ENCODE results near the gene BTNL8. TPM values are rescaled to one million over a fixed set of nuclear protein-coding genes. Genes with fewer than 3 reads are reported as not detected.

BTNL8 gene
- total RNA-seq, 4 donors from 2014 or later: 19.7 to 156 (median 59.0) TPM

DNA sequence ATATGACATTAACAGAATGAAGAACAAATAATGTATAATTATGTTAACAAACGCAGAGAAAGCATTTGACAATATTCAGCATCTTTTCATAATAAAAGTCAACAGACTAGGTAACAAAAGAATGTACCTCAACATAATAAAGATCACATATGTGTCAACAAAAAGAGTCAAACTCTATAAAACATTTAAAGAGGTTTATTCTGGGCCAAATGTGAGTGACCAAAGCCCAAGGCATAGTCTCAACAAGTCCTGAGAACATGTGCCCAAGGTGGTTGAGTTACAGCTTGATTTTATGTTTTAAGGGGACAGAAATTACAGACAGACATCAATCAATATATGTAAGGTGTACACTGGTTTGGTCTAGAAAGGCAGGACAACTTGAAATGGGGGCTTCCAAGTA is 19.4 kb downstream of the BTNL8 start:
- Histone ChIP-seq H3K9me3 (peaks cover 7 to 8% of the 10 kb centered on the region in 2 donors), H3K27me3 (no peaks in the 10 kb centered on the region), H3K27ac (no peak overlapping the region), H3K4me1 (no peaks in the 10 kb centered on the region), H3K4me3 (no peak overlapping the region), H3K36me3 (no peaks in the 10 kb centered on the region)
- TF ChIP-seq POLR2A (IDR thresholded peaks at IDR 0.05) (no peak), POLR2AphosphoS5 (IDR thresholded peaks at IDR 0.05) (no peak), EP300 (IDR thresholded peaks at IDR 0.05; ENCODE audit: low read depth) (no peak)
- TF ChIP-seq, protein P1, sequence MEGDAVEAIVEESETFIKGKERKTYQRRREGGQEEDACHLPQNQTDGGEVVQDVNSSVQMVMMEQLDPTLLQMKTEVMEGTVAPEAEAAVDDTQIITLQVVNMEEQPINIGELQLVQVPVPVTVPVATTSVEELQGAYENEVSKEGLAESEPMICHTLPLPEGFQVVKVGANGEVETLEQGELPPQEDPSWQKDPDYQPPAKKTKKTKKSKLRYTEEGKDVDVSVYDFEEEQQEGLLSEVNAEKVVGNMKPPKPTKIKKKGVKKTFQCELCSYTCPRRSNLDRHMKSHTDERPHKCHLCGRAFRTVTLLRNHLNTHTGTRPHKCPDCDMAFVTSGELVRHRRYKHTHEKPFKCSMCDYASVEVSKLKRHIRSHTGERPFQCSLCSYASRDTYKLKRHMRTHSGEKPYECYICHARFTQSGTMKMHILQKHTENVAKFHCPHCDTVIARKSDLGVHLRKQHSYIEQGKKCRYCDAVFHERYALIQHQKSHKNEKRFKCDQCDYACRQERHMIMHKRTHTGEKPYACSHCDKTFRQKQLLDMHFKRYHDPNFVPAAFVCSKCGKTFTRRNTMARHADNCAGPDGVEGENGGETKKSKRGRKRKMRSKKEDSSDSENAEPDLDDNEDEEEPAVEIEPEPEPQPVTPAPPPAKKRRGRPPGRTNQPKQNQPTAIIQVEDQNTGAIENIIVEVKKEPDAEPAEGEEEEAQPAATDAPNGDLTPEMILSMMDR (IDR thresholded peaks at IDR 0.05): no peak
- WGBS, 2 donors (ENCODE audit: low coverage in 1 of 2): 60 to 74% methylated on average over 1 of the region's 1 CpG
- in situ Hi-C loops (cut with MboI; ENCODE audit: low pct_ligation_motif_present in 1 of 4, low pct_unique_long_range_greater_than_20kb in 1 of 4, low sequenced_read_pairs in 3 of 4): no loop called here
- DNase-seq: no peak
- intact Hi-C loops (cut with DNase I; ENCODE audit: low total_unique reads): no loop called here

DNA sequence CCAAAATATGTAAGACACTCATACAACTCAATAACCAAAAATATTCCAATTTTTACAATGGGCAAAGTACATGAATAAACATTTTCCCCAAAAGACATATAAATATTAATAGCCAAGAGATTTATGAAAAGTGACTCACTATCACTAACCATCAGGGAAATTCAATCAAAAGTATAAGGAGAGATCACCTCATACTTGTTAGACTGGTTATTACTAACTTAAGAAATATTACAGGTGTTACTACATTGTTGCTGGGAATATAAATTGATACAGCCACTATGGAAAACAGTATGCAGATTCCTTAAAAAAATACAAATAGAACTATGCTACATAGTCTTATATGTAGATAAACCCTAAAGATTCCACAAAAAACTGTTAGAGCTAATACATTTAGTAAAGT is 21.8 kb downstream of the BTNL8 start:
- Histone ChIP-seq H3K27me3 (no peaks in the 10 kb centered on the region), H3K9me3 (peaks cover 9 to 23% of the 10 kb centered on the region in 2 donors), H3K27ac (no peak overlapping the region), H3K4me3 (no peak overlapping the region), H3K4me1 (no peaks in the 10 kb centered on the region), H3K36me3 (no peaks in the 10 kb centered on the region)
- in situ Hi-C loops (cut with MboI; ENCODE audit: low pct_ligation_motif_present in 1 of 4, low pct_unique_long_range_greater_than_20kb in 1 of 4, low sequenced_read_pairs in 3 of 4): no loop called here
- no peak for DNase-seq
- TF ChIP-seq POLR2A (IDR thresholded peaks at IDR 0.05): no peak
- no peak for TF ChIP-seq EP300 (IDR thresholded peaks at IDR 0.05; ENCODE audit: low read depth)
- TF ChIP-seq, protein P1 (IDR thresholded peaks at IDR 0.05): no peak
- TF ChIP-seq POLR2AphosphoS5 (IDR thresholded peaks at IDR 0.05): no peak
- intact Hi-C loops (cut with DNase I; ENCODE audit: low total_unique reads): no loop called here

- in situ Hi-C loops (cut with MboI; ENCODE audit: low pct_ligation_motif_present in 1 of 4, low pct_unique_long_range_greater_than_20kb in 1 of 4, low sequenced_read_pairs in 3 of 4): no loop called here
Observed at GRCh38 chr5:180922932-180923331, 24.0 kb downstream of the BTNL8 start.

DNA sequence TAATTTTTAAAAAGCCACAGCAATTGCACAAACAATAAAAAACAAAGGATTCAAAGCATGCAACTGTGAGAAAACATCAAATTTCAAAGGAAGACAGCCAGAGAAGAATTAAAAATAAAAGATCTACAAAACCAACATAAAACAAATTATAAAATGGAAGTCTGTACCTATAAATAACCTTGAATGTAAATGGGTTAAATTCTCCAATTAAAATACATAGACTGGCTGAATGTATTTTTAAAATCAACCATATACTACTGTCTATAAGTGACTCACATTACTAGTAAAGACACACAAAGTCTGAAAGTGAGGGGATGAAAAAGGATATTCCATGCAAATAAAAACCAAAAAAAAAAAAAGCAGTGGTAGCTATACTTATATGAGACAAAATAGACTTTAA is 33.7 kb downstream of the BTNL8 start:
- no peaks in the 10 kb centered on the region for H3K27me3 ChIP-seq
- no peak for DNase-seq
- TF ChIP-seq, protein P1 (IDR thresholded peaks at IDR 0.05): no peak
- TF ChIP-seq POLR2AphosphoS5 (IDR thresholded peaks at IDR 0.05) (no peak), POLR2A (IDR thresholded peaks at IDR 0.05) (no peak), EP300 (IDR thresholded peaks at IDR 0.05; ENCODE audit: low read depth) (no peak)
- intact Hi-C loops (cut with DNase I; ENCODE audit: low total_unique reads) (no loop called here), in situ Hi-C loops (cut with MboI; ENCODE audit: low pct_ligation_motif_present in 1 of 4, low pct_unique_long_range_greater_than_20kb in 1 of 4, low sequenced_read_pairs in 3 of 4) (no loop called here)
- no peaks in the 10 kb centered on the region for H3K36me3 ChIP-seq
- H3K27ac ChIP-seq: no peak overlapping the region
- peaks cover 3 to 6% of the 10 kb centered on the region in 2 donors for H3K9me3 ChIP-seq
- H3K4me3 ChIP-seq: no peak overlapping the region
- no peaks in the 10 kb centered on the region for H3K4me1 ChIP-seq

More at GRCh38 chr5:180922932-180923331, 24.0 kb downstream of the BTNL8 start:
- TF ChIP-seq POLR2AphosphoS5 (IDR thresholded peaks at IDR 0.05) (no peak), EP300 (IDR thresholded peaks at IDR 0.05; ENCODE audit: low read depth) (no peak), POLR2A (IDR thresholded peaks at IDR 0.05) (no peak)
- TF ChIP-seq, protein P1 (IDR thresholded peaks at IDR 0.05): no peak
- H3K4me3 ChIP-seq: no peak overlapping the region
- no peak for DNase-seq
- H3K4me1 ChIP-seq: no peaks in the 10 kb centered on the region
- intact Hi-C loops (cut with DNase I; ENCODE audit: low total_unique reads): no loop called here
- WGBS, 2 donors (ENCODE audit: low coverage in 1 of 2): 88 to 93% methylated on average over 1 of the region's 1 CpG
- peaks cover 9 to 23% of the 10 kb centered on the region in 2 donors for H3K9me3 ChIP-seq
- no peaks in the 10 kb centered on the region for H3K36me3 ChIP-seq
- no peak overlapping the region for H3K27ac ChIP-seq
- peaks cover 3% of the 10 kb centered on the region for H3K27me3 ChIP-seq

Measured in transverse colon (tissue), 4 donors.